ENCODE measurements around the gene COBL.

COBL gene

DNA sequence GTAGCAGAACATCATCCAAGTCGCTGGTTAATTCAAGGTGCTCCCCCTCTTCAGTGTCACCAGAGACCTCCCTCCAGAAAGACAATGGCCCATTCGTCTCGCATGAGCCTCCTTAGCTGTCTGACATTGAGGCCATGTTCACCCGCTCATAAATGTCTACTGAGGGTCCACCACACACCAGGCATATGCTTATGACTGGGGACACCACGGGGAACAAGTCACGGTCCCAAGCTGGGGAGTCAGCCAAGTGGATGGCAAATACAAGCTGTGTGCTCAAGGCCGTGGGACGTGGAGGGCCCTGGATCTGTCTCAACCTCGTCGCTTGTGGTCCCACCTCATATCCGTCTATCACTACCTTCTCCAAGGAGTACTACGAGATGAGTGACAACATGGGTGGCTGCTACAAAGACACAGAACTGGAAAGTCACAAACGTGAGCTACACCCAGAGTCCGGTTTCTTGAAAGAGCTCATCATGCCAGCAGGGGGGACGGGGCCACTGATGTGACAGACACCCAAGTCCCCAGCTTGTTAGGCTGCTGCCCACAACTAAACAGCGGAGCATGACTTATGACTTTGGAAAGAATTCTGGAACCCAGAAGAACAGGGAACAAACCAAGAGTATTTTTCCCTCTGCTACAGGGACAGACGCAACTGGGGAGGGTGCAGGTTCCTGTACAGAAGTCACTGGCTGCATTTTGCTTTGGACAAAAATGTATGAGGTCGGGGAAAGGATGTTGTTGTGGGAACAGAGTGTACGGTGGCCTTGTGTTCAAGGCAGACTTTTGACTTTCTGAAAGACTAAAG lies 189.6 kb downstream of the COBL start:
- TF ChIP-seq TAF1 (IDR thresholded peaks at IDR 0.05; ENCODE audit: borderline replicate concordance, low read depth, low read length) (no peak), POLR2AphosphoS5 (IDR thresholded peaks at IDR 0.05; ENCODE audit: low read depth, low read length) (no peak), POLR2A (IDR thresholded peaks at IDR 0.05; ENCODE audit: low read depth, low read length) (no peak)
- no peak for DNase-seq (ENCODE audit: insufficient read length)
- FAIRE-seq = no peak

DNA sequence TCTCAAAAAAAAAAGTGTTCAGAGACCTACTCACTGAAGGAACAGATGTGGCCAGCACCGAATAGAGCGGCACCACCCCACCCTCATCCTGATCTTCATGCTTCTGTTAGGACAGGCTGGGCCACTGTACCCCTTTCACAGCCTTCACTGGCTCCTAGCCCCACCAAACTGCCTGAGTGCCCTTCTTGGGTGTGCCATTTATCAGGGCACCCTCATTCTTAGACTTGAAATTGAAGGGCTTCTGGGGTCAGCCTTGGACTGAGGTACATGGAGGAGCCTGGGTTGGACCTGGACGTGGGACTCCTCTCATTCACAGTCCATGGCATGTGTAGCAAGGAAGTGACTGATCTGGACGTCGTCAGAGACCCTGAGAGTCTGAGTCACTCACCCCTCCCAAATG lies 190.3 kb downstream of the COBL start:
- FAIRE-seq = no peak
- TF ChIP-seq TAF1 (IDR thresholded peaks at IDR 0.05; ENCODE audit: borderline replicate concordance, low read depth, low read length) (no peak), POLR2A (IDR thresholded peaks at IDR 0.05; ENCODE audit: low read depth, low read length) (no peak), POLR2AphosphoS5 (IDR thresholded peaks at IDR 0.05; ENCODE audit: low read depth, low read length) (no peak)
- DNase-seq (ENCODE audit: insufficient read length) = no peak

GRCh38 chr7:51124321-51124720 lies 192.3 kb downstream of the COBL start:
- no peak for TF ChIP-seq POLR2AphosphoS5 (IDR thresholded peaks at IDR 0.05; ENCODE audit: low read depth, low read length)
- TF ChIP-seq POLR2A (IDR thresholded peaks at IDR 0.05; ENCODE audit: low read depth, low read length) = no peak
- no peak for TF ChIP-seq TAF1 (IDR thresholded peaks at IDR 0.05; ENCODE audit: borderline replicate concordance, low read depth, low read length)
- no peak for DNase-seq (ENCODE audit: insufficient read length)
- no peak for FAIRE-seq

DNA sequence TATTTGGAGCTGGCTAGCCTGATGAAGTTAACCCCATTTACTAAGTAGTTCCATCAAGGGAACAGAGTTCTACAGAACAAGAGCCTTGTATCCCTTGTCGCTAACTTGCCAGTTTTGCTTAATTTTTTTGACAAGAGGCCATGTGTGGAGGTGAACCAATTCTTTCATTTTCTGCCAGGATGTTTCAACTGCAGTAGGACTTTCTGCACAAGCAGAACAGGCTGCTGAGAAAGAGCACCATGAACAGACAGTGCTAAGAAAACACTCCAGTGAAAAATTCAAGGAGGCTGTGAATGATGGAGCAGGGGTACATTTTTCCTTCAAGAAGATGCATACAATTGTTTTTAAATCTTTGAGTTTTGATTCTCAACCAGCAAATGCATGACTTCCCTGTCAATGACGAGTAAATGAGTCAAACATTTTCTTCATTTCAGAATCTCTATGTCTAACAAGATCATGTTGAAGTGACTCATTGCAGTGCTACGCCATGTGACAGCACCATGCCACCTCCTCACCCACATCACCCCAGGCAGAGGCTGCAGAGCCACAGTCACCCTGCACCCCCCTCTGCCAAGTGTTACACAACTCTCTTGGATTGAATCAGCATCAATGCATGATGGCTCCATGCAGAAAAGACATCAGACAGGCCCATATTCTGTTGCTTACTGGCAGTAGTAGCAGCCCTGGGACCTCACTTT lies 193.1 kb downstream of the COBL start:
- FAIRE-seq = no peak
- DNase-seq (ENCODE audit: insufficient read length) = no peak

DNA sequence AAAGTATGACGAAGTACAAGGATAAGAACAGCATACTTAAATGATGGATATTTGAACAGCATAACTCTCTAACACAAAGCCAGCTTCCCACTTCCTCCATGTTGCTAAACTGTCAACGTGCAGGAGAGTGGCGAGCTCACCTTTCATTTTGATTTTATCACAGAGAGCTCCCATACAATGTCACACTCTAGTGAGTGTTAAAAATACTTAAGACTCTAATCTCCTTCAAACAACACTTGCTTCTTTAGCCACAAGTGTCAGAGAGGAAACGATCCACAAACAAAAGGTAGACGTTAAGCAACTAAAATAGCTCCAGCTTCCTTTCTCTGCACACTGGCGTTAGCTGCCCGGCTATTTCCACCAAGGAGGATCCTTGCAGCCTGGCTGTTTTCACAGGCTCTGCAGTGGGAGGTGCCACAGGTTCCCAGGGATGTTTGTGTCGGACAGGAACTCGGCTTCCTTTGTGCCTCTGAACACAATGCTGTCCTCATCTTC lies 194.6 kb downstream of the COBL start:
- TF ChIP-seq POLR2A (IDR thresholded peaks at IDR 0.05; ENCODE audit: low read depth, low read length) (no peak), TAF1 (IDR thresholded peaks at IDR 0.05; ENCODE audit: borderline replicate concordance, low read depth, low read length) (no peak), POLR2AphosphoS5 (IDR thresholded peaks at IDR 0.05; ENCODE audit: low read depth, low read length) (no peak)
- DNase-seq (ENCODE audit: insufficient read length) = no peak
- no peak for FAIRE-seq

More for the DNA sequence above, 193.1 kb downstream of the COBL start:
- TF ChIP-seq POLR2AphosphoS5 (IDR thresholded peaks at IDR 0.05; ENCODE audit: low read depth, low read length) = no peak

DNA sequence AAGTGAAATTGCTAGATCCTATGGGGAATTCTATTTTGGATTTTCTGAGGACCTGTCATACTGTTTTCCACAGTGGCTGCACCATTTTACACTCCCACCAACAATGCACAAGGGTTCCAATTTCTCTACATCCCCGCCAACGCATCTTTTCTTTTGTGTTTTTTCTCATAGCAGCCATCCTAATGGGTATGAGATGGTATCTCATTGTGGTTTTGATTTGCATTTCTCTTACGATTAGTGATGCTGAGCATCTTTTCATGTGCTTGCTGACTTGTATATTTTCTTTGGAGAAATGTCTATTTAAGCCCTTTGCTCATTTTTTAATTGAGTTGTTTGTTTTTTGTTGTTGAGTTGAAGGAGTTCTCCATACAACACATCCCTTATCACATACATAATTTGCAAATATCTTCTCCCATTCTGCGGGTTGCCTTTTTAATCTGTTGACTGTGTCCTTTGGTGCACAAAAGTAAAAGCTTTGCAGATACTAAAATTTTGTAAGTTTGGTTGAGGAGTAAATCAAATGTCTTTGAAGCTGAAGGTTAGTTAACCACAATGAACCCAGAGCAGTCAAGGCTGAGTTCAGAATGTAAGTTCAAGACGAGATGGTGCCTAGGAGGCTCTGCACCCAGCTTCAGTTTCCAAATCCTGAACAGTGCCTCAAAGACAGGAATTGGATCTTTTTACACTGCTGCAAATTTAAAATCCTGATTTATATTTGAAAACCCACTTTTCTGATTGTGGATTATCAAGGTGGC lies 195.4 kb downstream of the COBL start:
- TF ChIP-seq TAF1 (IDR thresholded peaks at IDR 0.05; ENCODE audit: borderline replicate concordance, low read depth, low read length) = no peak
- no peak for TF ChIP-seq POLR2AphosphoS5 (IDR thresholded peaks at IDR 0.05; ENCODE audit: low read depth, low read length)
- TF ChIP-seq POLR2A (IDR thresholded peaks at IDR 0.05; ENCODE audit: low read depth, low read length) = no peak
- DNase-seq (ENCODE audit: insufficient read length) = no peak
- peak; percentile 65 for FAIRE-seq

DNA sequence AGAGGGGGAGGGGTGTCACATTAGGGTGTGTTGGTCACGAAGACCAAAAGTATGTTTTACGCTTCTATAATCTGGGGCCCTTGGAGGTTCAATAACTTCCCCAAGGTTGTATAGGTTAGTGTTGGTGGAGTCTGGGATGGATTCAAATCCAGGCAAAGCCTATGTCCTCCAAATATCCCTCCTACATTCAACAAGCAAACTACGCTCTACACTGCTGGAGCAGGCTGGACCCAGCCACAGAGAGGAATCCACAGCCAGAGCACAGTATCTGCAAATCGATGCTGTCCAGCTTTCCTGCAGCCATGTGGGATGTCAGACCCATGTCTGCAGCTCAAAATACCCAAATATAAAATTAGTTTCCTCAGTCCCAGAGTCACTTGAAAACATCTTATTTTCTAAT lies 198.0 kb downstream of the COBL start:
- DNase-seq (ENCODE audit: insufficient read length) (no peak), FAIRE-seq (no peak)
- TF ChIP-seq TAF1 (IDR thresholded peaks at IDR 0.05; ENCODE audit: borderline replicate concordance, low read depth, low read length) = no peak
- TF ChIP-seq POLR2A (IDR thresholded peaks at IDR 0.05; ENCODE audit: low read depth, low read length) = no peak
- no peak for TF ChIP-seq POLR2AphosphoS5 (IDR thresholded peaks at IDR 0.05; ENCODE audit: low read depth, low read length)

DNA sequence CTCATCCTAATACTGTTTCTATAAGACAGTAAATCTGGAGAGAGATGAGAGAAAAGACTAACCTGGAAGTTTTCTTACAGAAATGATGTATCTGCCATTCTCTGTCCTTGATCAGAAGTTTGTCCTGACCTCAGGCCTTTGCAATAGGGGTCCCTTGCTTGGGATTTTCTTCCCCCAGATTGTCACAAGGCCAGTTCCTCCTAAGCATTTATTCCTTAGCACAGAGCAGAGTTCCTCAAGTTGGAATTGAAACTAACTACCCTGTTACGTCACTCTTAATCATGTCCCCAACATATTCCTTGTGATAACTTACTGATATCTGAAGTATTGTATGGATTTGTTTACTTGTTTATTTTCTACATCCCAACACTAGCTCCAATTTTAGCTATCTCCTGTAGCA lies 202.1 kb downstream of the COBL start:
- FAIRE-seq (no peak), DNase-seq (ENCODE audit: insufficient read length) (no peak)
- TF ChIP-seq TAF1 (IDR thresholded peaks at IDR 0.05; ENCODE audit: borderline replicate concordance, low read depth, low read length) (no peak), POLR2AphosphoS5 (IDR thresholded peaks at IDR 0.05; ENCODE audit: low read depth, low read length) (no peak), POLR2A (IDR thresholded peaks at IDR 0.05; ENCODE audit: low read depth, low read length) (no peak)

DNA sequence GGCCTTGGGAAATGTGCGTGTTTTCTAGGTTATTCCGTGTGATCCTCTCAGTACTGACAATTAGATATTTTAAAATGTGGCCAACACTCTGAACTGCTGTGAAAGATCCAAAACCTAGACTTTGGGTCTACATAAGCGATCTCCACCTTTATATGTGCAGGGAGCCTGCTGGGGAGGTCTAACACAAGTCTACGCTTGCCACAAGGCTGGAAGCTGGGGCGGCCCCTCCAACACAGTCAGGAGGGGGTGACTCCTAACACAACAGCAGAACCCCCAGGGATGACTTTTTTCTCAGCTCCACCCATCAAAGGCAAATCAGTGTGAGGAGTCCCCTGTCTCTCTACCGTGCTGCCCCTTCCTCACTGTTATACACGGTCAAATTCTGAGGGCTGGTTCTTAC lies 202.6 kb downstream of the COBL start:
- no peak for FAIRE-seq
- no peak for TF ChIP-seq POLR2A (IDR thresholded peaks at IDR 0.05; ENCODE audit: low read depth, low read length)
- no peak for TF ChIP-seq POLR2AphosphoS5 (IDR thresholded peaks at IDR 0.05; ENCODE audit: low read depth, low read length)
- TF ChIP-seq TAF1 (IDR thresholded peaks at IDR 0.05; ENCODE audit: borderline replicate concordance, low read depth, low read length) = no peak
- no peak for DNase-seq (ENCODE audit: insufficient read length)

DNA sequence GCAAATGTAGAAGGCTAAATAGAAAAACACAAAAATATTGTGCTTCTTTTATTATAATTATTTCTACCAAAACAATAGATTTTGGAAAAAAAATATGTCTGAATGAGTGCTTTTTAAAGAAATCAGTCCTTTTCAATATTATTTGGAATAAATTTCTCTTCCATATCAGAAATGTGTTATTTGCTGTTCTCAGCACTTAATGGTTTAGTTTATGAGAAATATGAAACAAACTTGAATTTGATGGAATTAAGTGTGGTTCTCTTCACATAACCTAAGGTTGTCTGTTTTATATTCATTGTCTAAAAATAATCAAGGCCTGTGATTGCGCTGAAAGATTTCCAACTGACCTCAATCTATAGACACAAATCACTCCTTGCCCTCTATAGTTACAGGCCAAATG lies 203.0 kb downstream of the COBL start:
- no peak for FAIRE-seq
- no peak for TF ChIP-seq POLR2A (IDR thresholded peaks at IDR 0.05; ENCODE audit: low read depth, low read length)
- TF ChIP-seq POLR2AphosphoS5 (IDR thresholded peaks at IDR 0.05; ENCODE audit: low read depth, low read length) = no peak
- no peak for TF ChIP-seq TAF1 (IDR thresholded peaks at IDR 0.05; ENCODE audit: borderline replicate concordance, low read depth, low read length)
- DNase-seq (ENCODE audit: insufficient read length) = no peak

GRCh38 chr7:51111241-51111940 lies 205.2 kb downstream of the COBL start:
- FAIRE-seq = no peak
- no peak for DNase-seq (ENCODE audit: insufficient read length)
- TF ChIP-seq TAF1 (IDR thresholded peaks at IDR 0.05; ENCODE audit: borderline replicate concordance, low read depth, low read length) = no peak
- no peak for TF ChIP-seq POLR2A (IDR thresholded peaks at IDR 0.05; ENCODE audit: low read depth, low read length)
- TF ChIP-seq POLR2AphosphoS5 (IDR thresholded peaks at IDR 0.05; ENCODE audit: low read depth, low read length) = no peak

Measured in GM12892 (cell line).